UCSD-AML1 (cell line): ENCODE measurements around the gene KIAA0930.
A peak's percentile ranks its signal among the peaks of the same experiment; 100 is the strongest.
"Not testable (repeated sequence)": the region's sequence is repeated elsewhere in the genome, so short reads cannot be mapped to it uniquely, and the experiment has no call there.

Experiments used
- DNase-seq: peaks from one replicate; lab custom pipeline; 2025; ENCODE audit not compliant: unreplicated experiment; lab: John Stamatoyannopoulos, UW

KIAA0930 gene

DNA sequence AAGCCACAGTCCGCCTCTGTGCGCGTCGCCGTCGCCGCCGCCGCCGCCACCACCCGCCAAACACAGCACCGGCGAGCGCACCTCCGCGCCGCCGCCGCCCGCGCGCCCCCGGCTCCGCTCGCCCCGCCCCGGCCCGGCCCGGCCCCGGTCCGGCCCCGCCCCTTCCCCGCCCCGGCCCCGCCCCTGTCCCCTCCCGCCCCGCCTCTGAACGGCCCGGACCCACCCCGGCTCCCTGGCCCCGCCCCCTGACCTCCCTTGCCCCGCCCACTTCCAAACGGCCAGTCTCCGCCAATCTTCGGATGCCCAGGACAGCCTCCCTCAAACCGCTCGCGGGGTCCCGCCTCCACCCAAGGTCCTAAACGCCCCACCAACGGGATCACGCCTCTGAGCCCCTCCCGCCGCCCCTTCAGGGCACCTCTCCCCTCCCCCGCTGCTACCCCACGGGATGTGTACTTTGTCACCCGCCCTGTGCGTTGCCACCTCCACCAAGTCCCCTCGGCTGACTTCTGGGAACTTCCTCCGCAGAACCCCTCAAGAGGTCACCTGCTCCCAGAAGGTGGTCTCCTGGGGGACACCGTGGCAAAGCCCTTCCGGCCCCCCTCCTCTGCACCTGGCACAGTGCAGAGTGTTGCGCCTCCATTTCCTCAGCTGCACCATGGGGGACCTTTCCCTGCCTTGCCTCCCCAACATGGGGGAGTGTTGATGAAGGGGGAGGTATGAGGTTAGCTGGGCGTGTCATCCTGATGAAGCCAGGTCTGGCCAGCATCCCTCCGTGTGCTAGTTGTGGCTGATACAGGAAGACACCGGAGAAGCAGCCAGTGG is at the start of gene KIAA0930:
KIAA0930 (minus strand) TSS at position 85 of the 822 bp plus-strand sequence. CDS start 191 bp downstream, outside the sequence.
- peak; percentile 76 for DNase-seq

- no peak for DNase-seq
Measured at GRCh38 chr22:45286854-45287551, 46.3 kb upstream of the KIAA0930 start.

DNA sequence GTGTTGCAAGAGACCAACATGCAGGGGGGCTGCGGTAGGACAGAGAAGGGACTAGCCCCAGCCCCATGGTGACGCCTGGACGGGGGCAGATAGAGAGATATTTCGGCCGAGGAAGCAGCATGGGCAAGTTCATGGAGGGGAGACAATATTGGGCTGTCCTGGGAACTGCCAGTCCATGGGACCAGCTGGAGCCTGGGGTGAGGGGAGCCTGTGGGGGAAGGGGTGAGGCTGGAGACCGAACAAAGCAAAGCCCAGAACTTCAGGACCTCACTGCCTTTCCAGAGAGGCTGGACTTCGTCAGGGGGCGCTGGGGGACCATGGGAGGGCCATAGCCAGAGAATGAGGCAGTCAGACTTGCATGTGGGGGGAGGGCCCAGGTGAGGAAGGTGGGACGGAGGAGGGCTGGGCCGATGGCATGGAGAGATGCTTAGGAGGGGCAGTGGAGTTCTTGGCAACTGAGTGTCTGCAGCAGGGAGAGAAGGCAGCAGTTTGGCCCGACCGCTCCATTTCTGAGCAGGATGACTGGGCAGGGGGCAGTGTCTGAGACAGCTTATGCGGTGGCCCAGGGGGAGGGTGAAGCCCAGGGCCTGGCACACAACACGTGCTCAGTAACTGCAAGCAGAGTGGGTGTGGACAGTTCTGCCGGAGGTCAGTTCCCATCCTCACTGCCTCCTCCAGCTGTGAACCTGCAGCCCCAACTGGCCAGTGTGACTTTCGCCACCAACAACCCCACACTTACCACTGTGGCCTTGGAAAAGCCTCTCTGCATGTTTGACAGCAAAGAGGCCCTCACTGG is 44.8 kb upstream of the KIAA0930 start:
- DNase-seq: no peak

DNA sequence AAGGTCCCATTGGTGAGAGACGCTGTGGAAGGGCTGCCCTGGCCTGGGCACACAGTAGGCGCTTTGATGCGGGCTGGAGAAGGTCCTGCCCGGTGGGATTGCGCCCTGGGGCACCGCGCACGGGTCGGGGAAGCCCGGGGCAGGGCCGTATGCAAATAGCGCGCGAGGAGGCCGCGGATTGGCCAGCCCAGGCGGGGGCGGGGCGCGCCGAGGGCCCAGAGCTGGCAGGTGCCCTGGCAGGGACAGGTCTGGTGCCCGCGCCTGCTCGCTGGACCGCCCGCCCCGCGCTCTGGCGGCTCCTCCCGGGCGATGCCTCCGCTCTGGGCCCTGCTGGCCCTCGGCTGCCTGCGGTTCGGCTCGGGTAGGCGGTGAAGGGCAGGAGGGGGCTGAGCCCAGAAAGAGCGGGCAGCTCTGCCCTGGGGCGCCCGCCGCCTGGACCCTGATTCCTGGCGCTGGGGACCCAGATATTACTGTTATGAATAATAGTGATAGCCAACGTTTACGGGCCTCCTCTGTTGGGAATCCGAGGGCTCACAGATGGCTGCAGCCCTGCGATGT is 44.1 kb upstream of the KIAA0930 start, which contains the start of gene UPK3A:
UPK3A (plus strand) TSS at position 245 of the 558 bp plus-strand sequence; CDS start at position 310, 65 bp downstream.
- no peak for DNase-seq

DNA sequence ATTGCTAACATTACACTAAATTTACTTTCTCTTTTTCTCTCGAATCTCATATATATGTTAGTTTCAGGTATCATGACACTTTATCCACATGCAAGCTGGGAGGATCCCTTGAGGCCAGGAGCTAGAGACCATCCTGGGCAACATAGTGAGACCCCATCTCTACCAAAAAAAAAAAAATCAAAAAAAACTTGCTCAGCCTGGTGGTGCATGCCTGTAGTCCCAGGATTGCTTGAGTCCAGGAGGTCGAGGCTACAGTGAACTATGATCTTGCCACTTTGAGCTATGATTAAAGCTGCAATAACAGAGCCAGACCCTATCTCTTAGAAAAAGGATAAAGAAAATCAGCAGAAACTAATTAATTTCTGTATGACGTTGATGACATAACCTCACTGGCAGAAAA is 40.3 kb upstream of the KIAA0930 start:
- DNase-seq: no peak

GRCh38 chr22:45280587-45280980 is 39.9 kb upstream of the KIAA0930 start:
- DNase-seq: no peak

DNA sequence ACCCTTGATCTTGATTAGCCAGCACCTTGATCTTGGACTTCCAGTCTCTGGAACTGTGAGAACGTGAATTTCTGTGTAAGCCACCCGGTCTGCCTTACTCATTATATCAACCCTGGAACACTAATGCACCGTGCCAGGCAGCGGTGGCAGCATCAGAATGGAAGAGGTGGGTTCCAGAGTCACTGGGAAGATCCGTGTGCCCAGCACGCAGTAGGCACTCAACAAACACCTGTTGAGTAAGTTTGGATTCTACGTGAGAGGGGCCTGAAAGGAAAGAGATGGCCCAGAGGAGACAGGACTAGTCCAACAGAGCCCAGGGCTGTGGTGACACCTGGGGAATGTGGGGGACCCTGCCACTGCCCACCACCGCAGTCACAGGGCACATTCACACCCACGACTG is 37.4 kb upstream of the KIAA0930 start:
- no peak for DNase-seq

DNA sequence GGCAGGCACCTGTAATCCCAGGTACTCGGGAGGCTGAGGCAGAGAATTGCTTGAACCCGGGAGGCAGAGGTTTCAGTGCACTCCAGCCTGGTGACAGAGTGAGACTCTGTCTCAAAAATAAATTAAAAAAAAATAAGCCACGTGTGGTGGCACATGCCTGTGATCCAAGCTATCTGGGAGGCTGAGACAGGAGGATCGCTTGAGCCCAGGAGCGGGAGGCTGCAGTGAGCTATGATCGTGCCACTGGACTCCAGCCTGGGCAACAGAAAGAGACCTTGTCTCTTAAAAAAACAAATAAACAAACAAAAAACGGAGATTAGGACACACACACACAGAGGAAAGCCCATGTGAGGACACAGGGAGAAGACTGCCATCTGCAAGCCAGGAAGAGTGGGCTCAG is 37.0 kb upstream of the KIAA0930 start:
- DNase-seq: not testable (repeated sequence)

- no peak for DNase-seq
Measured at GRCh38 chr22:45276507-45277105, 35.9 kb upstream of the KIAA0930 start.

GRCh38 chr22:45273452-45274075 is 32.9 kb upstream of the KIAA0930 start:
- no peak for DNase-seq

DNA sequence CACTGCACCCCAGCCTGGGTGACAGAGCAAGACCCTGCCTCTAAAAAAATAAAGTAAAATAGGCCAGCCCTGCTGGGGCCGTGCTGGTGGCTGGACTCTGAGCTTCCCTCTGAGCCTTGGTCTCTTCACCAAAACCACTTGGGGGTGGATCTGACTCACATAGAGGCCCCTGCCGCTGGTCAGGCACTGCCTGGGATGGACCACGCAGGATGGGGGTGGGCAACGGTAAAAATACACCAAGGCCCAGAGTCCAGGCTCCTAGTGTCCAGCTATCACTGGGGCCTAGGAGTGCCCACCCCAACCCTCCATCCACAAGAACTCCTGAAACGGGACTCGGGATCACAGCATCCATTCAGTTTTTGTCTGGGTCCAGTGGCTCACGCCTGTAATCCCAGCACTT is 31.8 kb upstream of the KIAA0930 start:
- DNase-seq: no peak

GRCh38 chr22:45271667-45272201 is 31.0 kb upstream of the KIAA0930 start:
- DNase-seq: no peak

DNA sequence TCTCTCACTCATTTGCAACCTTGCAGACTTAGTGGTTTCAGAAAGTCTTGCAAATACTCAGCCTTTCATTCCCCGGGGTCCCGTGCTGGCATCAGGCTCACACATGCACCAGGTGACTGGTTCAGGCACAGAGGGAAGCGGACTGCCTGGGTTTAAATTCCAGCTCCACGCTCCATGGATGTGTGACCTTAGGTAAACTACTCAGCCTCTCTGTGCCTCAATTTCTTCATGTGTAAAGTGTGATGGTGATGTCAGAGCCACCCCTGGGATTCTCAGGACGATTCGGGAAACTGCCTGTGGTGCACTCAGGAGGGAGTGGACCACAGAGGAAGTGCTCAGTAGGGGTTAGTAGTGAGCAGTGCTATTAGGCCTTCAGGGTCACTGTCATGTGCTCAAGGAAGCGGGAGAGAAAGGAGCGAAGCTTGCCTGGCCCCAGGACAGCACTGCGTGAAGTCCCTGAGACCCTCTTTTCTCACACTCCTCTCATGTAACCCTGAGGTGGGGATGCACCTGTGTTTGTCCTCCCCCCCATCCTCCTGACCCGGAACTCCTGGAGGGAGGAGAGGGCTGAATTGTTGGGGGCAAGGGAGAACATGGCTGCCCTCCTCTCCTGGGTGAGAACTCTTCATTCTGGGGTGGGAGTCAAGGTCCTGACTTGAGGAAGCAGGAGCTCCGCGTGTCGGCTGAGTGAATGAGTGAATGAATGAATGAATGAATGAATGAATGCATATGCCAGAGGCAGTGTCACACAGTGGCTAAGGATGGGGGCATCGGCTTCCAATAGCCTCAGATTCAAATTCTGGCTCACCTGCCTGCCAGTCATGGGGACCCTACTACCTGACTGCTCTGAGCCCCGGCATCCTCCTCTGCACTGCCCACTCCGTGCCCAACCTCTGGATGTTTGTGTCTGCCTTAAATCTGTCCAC is 29.7 kb upstream of the KIAA0930 start:
- DNase-seq: no peak

DNA sequence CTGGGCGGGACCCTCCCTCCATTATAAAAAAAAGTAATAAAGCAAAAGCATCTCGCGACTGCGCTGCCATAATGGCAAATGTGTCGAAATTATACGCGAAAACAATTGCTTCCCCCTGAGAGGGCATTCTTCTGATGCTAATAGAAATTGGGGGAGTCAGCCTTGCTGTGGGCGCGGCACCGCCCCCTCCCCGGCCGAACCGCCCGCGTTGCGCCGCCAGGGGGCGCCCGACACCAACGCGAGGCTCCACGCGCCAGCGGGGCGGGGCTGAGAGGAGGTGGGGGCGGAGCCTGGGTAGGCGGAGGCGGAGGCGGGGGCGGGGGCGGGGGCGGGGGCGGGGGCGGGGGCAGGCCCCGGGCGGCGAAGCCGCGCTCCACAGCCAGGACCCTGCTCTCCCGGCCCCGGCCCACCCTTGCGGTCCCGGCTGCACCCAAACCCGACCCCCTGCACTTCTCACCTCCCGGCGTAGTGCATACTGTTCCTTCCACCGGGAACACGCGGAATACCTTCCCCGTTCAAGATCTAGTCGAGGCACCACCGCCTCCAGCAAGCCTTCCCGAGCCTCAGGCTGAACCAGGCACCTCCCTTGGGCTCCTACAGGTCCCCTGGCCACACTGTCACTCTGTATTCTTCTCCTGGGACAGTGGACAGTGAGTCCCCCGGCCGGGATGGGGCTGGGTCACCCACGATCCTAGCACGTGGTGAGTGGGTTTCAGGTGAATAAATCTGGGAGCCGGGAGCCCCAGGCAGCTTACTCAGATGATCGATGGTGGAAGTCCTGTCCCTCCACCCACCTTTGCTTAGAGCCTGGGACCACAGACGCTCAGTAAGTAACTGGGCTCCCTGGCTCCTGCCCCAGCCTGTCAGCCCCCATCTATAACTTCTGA is 28.5 kb upstream of the KIAA0930 start:
- DNase-seq: peak; percentile 83

DNA sequence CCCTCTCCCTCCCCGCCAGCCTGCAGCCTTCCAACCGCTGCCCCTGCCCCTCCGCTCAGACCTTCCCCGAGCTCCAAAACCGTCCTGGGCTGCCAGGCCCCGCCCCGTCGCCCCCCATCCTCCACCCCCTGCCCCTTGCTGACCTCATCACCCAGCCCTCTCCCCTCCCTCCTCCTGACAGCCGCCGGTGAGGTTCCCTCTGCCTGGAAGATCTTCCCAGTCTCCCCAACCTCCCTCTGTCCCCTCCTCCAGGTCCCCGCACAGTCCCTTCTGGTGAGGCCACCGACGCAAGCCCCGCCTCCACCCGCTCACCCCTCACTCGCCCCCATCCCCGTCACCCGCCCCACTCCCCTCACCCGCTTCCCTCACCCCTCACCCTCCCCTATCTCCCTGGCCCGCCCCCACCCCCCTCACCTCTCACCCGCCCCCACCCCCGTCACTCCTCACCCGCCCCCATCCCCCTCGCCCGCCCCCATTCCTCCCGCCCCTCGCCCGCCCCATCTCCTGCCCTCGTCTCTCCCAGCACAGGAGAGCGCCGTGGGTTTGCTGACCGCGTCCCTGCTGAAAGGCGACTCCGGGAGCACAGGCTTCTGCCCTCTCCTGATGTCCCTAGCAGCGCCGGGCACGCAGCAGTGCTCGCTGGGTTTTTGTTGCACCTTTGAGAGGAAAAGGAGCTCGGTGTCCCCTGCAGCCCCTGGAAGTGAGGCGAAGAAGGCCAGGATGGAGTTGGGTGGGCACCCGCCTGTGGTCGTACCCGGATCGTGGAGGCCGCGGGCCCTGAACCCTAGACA is 27.7 kb upstream of the KIAA0930 start:
- no peak for DNase-seq

DNA sequence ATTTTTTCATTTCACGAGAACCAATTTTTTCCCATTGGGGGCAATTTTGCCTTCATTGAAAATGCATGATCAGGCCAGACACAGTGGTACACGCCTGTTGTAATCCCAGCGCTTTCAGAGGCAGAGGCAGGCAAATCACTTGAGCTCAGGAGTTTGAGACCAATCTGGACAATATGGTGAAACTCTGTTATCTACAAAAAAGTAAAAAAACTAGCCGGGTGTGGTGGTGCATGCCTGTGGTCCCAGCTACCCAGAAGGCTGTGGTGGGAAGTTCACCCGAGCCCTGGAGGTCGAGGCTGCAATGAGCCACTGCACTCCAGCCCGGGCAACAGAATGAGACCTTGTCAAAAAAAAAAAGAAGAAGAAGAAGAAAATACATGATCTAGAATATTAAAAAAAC is 24.8 kb upstream of the KIAA0930 start:
- no peak for DNase-seq
